Erythroblast (primary cell): ENCODE measurements around the gene NRM.
A peak's percentile ranks its signal among the peaks of the same experiment; 100 is the strongest.

Experiments used
- GATA1 ChIP-seq: IDR thresholded peaks from 2 replicates; pipeline ENCODE4 v1.6.1; 2011; ENCODE audit warnings: low read depth, mild to moderate bottlenecking, control low read depth, low read length, moderate library complexity
- POLR2A ChIP-seq: IDR thresholded peaks from 2 replicates; pipeline ENCODE4 v1.6.1; 2011; ENCODE audit warnings: mild to moderate bottlenecking, low read length

DNA sequence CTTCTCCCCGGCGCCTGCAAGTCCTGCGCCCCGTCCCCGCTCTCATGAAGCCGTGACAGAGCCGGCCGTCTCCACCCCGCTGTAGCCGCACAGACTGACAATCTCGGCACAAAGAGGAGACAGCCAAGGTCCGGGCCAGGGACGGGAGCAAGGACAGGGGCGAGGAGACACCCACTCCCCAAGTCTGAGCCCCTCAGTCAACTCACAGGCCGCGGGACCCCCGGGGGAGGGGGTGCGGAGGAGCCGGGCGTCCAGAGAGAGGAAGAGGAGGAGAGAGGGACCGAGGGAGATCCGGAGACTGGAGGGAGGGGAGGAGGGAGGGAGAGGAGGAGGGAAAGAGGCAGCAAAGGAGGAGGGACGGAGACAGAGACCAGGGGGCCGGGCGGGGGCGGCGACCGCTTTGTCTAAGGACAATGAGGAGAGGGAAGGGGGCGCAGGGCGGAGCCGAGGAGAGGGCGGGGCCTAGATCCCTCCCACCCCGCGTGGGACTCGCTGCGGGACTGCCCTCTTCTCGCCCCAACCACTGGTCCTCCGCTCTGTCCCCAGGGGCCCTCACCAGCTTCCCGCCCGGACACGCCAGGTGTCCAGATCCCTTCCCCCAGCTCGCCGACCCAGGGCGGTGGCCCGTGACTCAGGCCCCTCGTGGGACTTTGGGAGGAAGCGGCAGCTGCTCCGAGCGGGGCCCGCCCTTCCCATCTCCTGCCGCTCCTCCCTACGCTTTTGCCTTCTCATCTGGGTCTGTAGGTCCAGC, 3.7 kb downstream of the NRM start:
- peak; percentile 33 for TF ChIP-seq POLR2A
- TF ChIP-seq GATA1: no peak
